Measurements from ENCODE around the gene FERMT3. TPM values are rescaled to one million over a fixed set of nuclear protein-coding genes. Genes with fewer than 3 reads are reported as not detected.

Gene FERMT3
- polyA plus RNA-seq, 1 donor, result 11.1 TPM

DNA sequence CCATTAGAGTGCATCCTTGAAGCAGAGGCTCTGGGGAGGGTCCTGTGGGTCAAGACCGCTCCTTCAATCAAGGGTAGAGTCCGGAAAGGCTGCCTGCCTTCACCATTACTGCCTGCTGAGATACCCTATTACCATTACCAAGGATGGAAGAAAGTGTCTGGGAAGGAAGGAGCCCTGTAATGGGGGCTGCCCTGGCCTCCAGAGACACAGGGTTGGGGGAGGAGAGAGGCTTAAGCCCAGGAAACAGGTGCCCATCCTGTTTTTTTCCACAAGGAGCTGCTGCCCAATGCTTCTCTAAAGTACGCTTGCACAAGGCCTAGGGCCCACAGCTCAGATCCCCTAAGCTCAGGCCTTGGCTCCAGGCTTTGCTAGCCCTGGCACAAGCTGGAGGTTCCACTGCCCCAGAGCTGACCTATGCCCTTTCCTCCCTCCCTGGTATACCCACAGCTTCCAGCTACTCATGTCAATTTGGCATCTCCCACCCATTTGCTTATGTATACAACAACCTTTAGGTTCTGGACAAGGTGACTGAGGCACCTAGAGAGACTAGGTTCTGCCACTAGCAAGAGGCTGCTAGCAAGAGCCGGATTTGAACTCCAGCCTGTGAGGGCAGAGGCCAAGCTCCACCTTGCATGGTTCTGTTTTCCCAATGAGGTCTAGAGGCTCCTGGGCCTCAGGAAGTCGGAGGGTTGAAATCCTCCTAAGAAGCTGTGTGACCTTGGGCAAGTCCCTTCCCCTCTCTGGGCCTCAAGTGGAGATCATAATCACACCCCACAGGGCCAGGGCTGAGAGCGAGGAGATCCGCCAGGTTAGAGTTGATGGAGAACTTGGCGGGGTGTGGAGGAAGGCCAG, 43.3 kb downstream of the FERMT3 start:
- no peak for DNase-seq

DNA sequence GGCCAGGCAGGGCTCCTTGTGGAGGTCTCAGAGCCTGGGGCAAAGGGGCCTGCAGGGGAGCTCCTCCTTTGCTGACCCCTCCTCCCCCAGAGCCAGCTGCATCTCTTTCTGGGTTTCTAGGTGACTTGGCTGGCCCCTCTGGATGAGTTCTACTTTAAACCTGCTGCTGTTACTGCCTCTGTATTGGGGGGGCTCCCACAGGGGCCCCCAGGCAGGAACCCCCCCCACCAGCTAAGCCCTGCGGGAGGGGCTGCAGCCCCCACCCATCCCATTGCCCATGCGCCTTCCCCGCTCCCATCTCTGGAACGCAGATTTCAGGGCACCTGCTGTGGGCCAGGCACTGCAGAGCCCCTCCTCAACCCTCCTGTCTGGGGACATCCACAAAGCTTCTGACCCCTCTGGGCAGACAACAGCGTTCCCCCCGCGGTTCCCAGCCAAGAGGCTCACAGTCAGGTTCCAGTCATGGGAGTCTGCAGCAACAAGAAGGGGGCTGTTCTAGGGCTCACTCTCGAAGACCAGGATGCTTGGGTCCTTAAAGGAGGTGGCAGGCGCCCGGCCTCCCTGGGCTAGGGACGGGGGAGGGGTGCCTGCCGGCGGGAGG, 44.0 kb downstream of the FERMT3 start:
- no peak for DNase-seq

DNA sequence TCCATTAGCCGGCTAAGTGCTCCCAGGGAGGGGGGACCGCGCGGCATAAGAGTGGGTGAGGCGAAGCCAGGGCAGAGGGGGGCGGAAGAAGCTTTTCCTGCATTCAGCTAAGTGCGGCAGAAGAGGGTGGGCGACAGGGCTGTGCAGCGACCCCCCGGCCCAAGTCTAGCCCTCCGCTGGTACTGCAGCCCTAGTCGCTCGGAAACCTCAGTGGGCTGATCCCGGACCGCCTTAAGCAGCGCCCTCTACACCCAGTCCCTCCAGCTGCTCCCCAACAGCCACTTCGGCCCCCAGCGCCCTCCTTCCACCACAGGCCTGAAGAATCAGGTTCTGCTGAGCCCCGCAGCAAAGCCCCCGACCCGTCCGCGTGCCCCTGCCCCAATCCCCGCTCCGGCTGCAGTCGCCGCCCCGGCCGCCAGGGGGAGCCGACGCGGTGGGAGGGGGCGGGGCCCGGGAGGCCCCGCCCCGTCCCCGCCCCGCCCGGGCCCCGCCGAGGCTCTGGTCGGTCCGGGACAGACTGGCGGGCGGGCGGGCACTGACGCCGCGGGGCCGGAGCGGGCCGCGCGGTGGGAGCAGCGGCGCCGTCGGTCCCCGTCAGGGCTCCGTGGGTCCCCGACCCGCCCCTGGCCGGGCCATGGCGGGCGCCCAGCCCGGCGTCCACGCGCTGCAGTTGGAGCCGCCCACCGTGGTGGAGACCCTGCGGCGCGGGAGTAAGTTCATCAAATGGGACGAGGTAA, 44.7 kb downstream of the FERMT3 start, which contains the start of gene PLCB3:
Gene PLCB3 (plus strand): TSS at position 515 of the 737 bp plus-strand sequence. CDS start 120 bp downstream, at position 635.
- DNase-seq, result no peak

DNA sequence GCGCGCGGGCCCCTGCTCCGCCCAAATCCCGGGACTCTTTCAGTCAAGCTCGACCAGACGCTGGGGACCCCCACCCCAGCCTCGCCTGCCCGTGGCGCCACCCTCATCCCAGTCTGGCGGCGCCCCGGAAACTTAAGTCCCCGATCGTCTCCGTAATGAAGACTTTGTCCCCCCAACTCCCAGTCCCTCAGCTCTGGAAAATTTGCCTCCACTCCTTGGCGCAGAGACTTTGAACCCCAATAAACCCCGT, 45.2 kb downstream of the FERMT3 start:
- DNase-seq, result no peak

DNA sequence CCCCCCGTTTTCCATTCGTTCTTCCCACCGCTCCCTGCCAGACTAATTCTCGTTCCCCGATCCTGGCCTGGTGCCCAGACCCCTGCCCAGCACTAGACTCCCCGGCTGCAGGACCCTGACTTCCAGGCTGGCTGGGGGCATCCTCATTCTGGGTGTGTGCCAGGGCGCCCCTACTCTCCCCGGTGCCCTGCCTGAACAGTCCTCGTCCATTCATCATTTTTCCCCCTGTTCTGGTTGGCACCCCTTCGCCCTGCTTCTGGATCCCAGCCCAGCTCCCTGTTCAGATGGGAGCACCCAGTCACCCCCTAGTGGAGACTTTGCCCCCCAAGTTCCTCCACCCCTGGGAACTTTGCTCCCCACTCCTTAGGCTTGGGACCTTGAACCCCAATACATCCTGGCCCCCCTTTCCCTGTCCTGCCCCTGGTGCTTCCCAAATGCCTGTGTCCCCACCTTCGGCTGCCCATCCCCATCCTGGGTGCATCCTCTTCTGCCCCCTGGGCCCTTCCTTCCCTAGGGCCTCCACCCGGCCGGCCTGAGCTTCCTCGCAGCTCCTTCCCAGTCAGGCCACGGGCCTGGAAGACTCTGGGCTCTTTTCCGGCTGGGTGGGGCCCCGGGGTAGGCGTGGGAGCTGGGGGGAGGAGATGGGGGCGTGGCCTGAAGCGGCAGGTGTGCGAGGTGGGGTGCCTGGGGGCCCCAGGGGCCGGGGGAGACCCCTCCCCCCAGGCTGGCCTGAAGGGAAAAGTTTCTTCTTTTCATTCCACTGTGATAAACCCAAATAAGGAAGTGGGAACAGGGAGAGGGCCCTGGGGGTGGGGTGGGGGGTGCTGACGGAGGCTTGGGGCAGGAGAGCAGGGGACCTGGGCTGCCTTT, 45.7 kb downstream of the FERMT3 start:
- no peak for DNase-seq

DNA sequence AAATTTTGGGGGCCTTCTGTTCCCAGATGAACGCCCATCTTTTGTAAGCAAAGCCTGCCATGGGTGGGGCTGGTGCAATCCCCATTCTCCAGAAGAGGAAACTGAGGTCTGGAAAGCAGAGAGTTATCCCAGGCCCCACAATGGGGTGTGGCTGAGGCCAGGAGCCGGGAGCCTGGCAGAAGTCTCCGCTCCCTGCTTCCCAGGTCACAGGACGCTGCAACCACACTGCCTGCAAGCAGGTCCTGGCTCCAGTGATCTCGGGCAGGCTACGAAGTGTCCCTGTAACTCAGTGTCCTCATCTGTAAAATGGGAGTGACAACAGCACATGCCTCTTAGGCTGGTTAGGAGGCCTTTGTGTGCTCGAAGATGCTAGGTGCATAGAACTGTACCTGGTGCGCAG, 46.5 kb downstream of the FERMT3 start:
- DNase-seq, result no peak

DNA sequence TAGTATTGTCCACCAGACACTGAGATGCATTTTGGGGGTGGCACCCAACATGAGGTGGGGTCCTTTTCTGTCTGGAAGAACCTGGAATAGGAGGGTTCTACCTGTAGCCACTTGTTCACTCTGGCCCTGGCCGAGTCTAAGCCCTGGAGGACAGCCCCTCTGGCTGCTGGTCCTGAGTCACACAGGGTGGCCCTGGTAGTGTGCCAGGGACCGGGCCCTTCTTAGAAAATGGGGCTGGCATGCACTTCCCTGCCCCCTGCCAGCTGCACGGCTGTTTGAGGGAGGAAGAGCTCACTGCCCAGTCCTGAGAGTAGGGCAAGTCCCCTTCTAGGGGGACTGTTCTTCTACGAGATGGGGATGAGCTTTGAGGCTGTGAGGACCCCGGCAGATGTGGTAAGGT, 47.0 kb downstream of the FERMT3 start:
- DNase-seq, result no peak

DNA sequence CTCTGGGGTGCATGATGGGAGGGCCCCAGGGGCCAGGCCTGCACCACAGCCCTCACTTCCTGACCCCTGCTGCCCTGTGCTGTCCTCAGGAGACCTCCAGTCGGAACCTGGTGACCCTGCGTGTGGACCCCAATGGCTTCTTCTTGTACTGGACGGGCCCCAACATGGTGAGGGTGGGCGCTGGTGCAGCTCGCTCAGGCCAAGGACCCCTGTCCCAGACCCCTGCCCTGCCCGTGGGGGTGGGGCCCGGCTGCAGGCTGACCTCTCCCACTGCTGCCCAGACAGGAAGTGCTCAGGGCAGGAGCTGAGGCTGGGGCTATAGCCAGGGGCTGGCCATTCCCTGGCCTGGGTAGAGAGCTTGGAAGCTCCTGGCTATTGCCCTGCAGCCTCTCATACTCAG, 47.8 kb downstream of the FERMT3 start:
- DNase-seq, result no peak

DNA sequence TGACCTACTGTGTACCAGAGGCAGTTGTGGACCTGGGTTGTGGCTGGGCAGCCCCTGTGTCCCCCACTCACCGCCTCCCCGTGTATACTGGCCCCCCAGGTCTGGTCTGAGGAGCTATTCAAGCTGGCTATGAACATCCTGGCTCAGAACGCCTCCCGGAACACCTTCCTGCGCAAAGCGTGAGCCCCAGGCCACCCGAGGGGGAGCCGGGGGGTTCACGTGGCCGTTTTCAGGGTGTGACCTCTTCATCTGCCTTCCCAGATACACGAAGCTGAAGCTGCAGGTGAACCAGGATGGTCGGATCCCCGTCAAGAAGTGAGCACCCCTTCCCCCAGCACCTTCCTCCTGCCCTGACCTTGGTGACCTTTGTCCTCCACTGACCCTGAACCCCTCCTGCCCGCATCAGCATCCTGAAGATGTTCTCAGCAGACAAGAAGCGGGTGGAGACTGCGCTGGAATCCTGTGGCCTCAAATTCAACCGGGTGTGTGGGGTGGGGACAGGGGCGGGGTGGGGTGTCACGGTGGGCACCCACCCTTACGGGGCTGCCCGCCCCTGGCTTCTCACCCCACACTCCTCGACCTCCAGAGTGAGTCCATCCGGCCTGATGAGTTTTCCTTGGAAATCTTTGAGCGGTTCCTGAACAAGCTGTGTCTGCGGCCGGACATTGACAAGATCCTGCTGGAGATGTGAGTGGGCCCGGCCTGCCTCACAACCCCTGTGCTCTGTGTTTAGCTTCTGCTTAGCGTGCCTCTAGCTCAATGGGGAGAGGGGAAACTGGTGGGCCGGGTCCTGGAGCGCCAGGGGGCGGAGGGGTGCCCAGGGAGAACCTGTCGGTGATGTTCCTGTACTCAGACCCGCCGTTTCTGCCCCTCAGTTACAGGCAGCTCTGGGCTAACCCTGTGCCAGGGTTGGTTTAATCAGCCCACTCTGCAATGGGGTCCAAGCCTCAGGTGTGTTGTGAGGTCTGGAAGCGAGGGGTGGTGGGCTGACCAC, 48.9 kb downstream of the FERMT3 start:
- no peak for DNase-seq

DNA sequence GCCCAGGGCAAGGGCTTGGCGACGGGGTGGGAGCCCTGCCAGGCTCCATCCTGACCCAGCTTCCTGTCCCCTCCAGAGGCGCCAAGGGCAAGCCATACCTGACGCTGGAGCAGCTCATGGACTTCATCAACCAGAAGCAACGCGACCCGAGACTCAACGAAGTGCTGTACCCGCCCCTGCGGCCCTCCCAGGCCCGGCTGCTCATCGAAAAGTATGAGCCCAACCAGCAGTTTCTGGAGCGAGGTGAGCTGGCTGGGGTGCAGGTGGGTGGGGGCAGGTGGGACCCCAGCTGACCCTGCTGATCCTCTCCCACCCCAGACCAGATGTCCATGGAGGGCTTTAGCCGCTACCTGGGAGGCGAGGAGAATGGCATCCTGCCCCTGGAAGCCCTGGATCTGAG, 49.8 kb downstream of the FERMT3 start:
- DNase-seq, result no peak

DNA sequence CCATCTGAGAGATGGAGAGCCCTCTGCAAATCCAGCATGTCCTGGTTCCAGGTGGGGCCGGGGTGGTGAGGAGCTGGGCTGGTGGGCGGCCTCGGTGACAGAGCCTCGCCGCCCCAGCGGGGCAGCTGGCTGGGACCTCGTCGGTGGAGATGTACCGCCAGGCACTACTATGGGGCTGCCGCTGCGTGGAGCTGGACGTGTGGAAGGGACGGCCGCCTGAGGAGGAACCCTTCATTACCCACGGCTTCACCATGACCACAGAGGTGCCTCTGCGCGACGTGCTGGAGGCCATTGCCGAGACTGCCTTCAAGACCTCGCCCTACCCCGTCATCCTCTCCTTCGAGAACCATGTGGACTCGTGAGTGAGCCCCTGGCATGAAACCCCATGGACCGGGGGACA, 51.8 kb downstream of the FERMT3 start:
- no peak for DNase-seq

DNA sequence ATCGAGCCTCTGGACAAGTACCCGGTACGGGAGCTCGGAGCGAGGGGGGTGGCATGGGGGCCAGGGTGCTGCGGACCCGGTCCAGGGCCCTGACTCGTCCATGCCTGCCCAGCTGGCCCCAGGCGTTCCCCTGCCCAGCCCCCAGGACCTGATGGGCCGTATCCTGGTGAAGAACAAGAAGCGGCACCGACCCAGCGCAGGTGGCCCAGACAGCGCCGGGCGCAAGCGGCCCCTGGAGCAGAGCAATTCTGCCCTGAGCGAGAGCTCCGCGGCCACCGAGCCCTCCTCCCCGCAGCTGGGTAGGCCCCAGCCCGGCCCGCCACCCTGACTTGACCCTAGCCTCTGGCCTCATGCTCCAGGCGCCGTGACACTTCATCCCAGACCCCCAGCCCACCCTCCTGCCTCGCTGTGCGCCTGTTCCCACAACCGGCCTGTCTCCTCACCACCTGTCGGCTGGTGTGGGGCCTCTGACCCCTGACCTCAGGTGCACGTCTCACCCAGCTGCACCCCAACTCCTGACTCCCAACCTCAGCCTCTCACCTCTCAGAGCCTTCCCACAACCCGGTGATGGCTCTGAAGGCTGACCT, 52.5 kb downstream of the FERMT3 start:
- DNase-seq, result no peak

DNA sequence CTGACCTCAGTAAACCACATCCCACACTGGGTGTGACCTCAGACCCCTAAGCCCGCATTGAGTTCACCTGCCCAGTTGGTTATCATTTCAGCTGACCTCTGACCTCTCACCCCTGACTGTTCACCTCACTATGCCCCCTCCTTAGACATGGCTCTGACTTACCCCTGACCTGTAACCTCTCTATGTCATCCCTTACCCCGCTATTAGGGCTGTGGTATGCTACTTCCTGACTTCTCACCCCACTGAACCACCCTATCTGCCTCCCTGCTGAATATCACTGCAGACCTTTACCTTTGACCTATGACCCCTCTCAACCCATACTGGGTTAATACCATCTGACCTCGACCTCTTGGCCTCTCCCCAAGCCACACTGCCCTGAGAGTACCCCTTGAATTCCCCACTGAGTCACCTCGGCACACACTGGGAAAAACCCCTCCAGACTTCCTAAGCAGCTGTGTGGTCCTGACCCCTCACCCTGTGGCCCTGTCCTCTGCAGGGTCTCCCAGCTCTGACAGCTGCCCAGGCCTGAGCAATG, 53.1 kb downstream of the FERMT3 start:
- no peak for DNase-seq

DNA sequence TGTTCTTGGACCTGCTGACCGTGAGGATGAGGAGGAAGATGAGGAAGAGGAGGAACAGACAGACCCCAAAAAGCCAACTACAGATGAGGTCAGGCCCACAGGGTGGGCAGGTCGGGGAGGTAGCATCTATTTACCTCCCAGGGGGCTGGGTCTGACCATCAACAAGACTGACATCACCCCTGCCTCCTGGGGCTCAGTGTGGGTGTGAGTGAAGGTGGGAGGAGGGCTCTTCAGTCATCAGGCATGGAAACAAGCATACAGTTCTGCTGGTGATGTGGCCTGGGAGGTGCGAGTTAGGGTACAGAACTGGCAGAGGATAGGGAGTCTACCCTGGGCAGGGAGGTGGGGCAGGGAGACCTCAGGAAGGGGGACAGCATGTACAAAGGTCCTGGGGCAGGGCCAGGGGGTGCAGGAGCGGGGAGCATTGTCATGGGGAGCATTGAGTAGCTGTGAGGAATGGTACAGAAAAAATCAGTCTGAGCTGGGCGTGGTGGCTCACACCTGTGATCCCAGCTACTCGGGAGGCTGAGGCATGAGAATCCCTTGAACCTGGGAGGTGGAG, 53.7 kb downstream of the FERMT3 start:
- no peak for DNase-seq

DNA sequence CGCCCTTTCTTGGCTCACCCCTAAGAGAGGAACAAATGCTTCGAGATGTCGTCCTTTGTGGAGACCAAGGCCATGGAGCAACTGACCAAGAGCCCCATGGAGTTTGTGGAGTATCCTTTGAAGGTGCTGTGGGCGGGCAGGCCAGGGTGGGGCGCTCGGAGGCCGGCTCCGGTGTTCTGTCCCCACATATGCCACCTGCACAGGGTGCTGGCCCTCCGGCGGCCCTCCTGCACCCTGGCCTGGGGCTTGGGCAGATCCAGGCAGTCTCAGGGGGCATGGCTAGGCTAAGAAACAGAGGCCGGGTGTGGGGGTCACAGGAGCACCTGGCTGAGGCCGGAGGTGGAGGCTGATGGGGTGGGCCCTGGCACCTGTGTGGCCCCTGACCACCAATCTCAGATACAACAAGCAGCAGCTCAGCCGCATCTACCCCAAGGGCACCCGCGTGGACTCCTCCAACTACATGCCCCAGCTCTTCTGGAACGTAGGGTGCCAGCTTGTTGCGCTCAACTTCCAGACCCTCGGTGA, 55.1 kb downstream of the FERMT3 start:
- no peak for DNase-seq

DNA sequence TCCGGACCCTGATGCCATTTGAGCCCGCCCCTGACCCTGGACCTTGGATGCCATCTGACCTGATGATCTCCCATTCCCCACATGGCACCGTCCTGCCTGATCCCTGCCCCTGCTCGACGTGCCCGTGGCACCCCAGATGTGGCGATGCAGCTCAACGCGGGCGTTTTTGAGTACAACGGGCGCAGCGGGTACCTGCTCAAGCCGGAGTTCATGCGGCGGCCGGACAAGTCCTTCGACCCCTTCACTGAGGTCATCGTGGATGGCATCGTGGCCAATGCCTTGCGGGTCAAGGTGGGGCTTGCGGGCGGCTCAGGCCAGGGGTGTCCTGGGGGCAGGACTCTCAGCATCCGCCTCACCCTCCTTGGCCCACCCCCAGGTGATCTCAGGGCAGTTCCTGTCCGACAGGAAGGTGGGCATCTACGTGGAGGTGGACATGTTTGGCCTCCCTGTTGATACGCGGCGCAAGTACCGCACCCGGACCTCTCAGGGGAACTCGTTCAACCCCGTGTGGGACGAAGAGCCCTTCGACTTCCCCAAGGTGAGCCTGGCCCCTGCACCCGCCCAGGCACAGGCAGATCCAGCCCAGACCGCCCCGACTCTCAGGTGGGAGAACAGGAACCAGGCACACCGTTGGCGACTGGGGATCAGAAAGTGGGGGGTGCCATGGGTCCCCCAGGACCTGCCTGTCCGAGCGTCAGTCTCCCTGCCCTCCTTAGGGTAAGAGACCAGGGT, 55.9 kb downstream of the FERMT3 start:
- DNase-seq, result no peak

DNA sequence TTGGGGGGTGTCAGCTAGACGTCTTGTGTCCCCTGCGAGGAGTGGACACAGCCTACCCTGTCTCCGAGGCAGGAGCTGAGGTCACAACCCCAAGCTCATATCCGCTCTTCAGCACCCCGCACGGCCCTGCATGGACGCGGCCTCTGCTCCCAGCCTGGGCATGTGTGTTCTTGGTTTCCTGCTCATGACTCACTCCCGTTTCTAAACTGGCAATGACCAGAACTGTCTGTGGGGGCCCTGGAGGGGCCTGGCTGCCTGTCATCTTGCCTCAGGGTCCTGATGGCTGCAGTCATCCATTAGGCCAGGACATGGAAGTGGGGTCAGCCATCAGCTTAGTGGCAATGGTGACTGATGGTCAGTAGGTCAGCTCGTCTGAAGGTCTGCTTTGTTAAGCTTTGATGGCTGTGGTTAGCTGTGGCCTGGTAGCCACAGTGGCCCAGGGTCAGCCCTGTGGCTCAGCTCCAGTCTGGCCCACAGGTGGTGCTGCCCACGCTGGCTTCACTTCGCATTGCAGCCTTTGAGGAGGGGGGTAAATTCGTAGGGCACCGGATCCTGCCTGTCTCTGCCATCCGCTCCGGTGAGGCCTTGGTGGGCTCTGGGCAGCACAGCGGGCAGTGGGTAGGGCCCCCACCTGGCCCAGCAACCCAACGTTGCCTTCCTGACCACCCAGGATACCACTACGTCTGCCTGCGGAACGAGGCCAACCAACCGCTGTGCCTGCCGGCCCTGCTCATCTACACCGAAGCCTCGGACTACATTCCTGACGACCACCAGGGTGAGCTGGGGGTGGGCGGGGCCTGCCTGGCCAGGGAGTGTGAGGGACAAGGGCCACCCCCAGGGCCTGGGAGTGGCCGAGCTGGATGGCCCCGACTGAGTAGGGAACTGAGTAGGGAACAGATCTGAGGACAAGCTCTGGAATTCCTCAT, 56.8 kb downstream of the FERMT3 start:
- no peak for DNase-seq

DNA sequence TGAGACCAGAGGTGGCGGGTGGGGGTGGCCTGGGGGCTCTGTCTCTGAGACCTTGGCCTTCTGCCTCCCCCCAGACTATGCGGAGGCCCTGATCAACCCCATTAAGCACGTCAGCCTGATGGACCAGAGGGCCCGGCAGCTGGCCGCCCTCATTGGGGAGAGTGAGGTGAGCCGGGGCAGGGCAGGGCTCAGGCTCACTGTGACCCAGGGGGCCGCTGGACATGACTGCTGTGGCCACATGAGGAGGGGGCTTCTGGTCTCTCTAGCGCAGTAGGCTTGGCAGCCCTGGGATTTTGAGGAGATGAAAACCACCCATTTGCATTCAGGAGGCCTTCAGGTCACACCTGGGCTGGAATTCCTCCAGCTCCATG, 57.4 kb downstream of the FERMT3 start:
- DNase-seq, result no peak
